Measurements from ENCODE around the gene EME1.
"Not testable (repeated sequence)": the region's sequence is repeated elsewhere in the genome, so short reads cannot be mapped to it uniquely, and the experiment has no call there.

EME1 gene

GRCh38 chr17:50396261-50397110 lies 23.5 kb downstream of the EME1 start:
- DNase-seq: no peak

- DNase-seq: peak; percentile 30
Observed at GRCh38 chr17:50397111-50397918, 24.3 kb downstream of the EME1 start, which contains the start of gene LRRC59. LRRC59 (minus strand) TSS chr17:50397523; CDS start chr17:50397317, 206 bp downstream.

- DNase-seq: no peak
Observed at GRCh38 chr17:50397919-50398285, 24.9 kb downstream of the EME1 start.

GRCh38 chr17:50398672-50399071 lies 25.6 kb downstream of the EME1 start:
- not testable (repeated sequence) for DNase-seq

GRCh38 chr17:50399591-50399990 lies 26.6 kb downstream of the EME1 start:
- not testable (repeated sequence) for DNase-seq

- DNase-seq: not testable (repeated sequence)
Observed at GRCh38 chr17:50405351-50405750, 32.3 kb downstream of the EME1 start.

- no peak for DNase-seq
Observed at GRCh38 chr17:50406578-50406977, 33.5 kb downstream of the EME1 start.

- DNase-seq: no peak
Observed at GRCh38 chr17:50407921-50408320, 34.9 kb downstream of the EME1 start.

- no peak for DNase-seq
Observed at GRCh38 chr17:50412188-50412732, 39.2 kb downstream of the EME1 start.

GRCh38 chr17:50414808-50415207 lies 41.8 kb downstream of the EME1 start:
- DNase-seq: no peak

GRCh38 chr17:50419577-50419976 lies 46.5 kb downstream of the EME1 start:
- DNase-seq: not testable (repeated sequence)

- no peak for DNase-seq
Observed at GRCh38 chr17:50420419-50421112, 47.5 kb downstream of the EME1 start.

GRCh38 chr17:50421308-50422051 lies 48.5 kb downstream of the EME1 start:
- DNase-seq: no peak

GRCh38 chr17:50422738-50423137 lies 49.7 kb downstream of the EME1 start:
- DNase-seq: no peak

GRCh38 chr17:50423553-50424159 lies 50.6 kb downstream of the EME1 start:
- DNase-seq: no peak

GRCh38 chr17:50424246-50424995 lies 51.4 kb downstream of the EME1 start:
- DNase-seq: no peak

GRCh38 chr17:50424996-50425681 lies 52.1 kb downstream of the EME1 start:
- no peak for DNase-seq

GRCh38 chr17:50425682-50426471 lies 52.8 kb downstream of the EME1 start, which contains the start of gene ACSF2:
ACSF2 (plus strand) TSS chr17:50426218; CDS start chr17:50426262, 44 bp downstream.
- DNase-seq: no peak

- DNase-seq: no peak
Observed at GRCh38 chr17:50426472-50426782, 53.4 kb downstream of the EME1 start.

All from NCI-H1436 treated with DMSO at 0.1 percent for 48 hours (cell line).